ENCODE measurements around the gene ANAPC7.

GRCh38 chr12:110354172-110354780 is 49.2 kb downstream of the ANAPC7 start:
- TF ChIP-seq CTCF (IDR thresholded peaks at IDR 0.05) (no peak), POLR2A (IDR thresholded peaks at IDR 0.05) (no peak)

Measured in testis (tissue), 2 donors.